ENCODE data around the gene ZNF786.

DNA sequence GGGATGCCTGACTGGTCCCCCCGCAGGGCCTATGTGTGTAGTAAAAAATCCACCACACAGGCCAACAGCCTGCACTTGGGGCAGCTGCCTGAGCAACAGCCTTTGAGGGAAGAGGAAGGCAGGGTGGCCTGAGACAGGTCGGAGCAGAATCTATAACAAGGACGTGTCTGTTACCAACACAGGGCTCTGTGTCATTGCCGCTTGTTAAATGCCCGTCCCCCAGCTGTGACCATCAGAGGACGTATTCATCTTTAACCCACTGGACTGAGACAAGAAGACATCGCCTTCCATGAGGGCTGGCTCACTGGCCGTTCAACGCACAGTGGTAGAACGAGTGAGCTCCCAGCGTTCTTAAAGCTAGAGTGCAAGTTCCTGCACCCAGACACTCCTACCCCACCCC, 70.0 kb downstream of the ZNF786 start:
- TF ChIP-seq POLR2A (conservative IDR thresholded peaks at IDR 0.05) (no peak), ZNF274 (IDR thresholded peaks at IDR 0.05; ENCODE audit: borderline replicate concordance, low read depth, low read length) (no peak), MXI1 (IDR thresholded peaks at IDR 0.05; ENCODE audit: low read depth, low read length) (no peak)
- TF ChIP-seq, protein P1, sequence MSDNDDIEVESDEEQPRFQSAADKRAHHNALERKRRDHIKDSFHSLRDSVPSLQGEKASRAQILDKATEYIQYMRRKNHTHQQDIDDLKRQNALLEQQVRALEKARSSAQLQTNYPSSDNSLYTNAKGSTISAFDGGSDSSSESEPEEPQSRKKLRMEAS (CRISPR knock-in tag; IDR thresholded peaks at IDR 0.05), result no peak
